SK-N-SH (cell line): ENCODE measurements around the gene FAM53A. TPM values are rescaled to one million over a fixed set of nuclear protein-coding genes. Genes with fewer than 3 reads are reported as not detected.

ENCODE experiments used
- CTCF ChIA-PET: fragments of 300-600, 350-600 bp; formaldehyde crosslinking; extraction: SDS; loops from one replicate; lab custom pipeline; 2021; lab: Yijun Ruan, JAX
- POLR2A ChIA-PET: fragments of 350-600 bp; sonication (Branson Sonifier 250); formaldehyde crosslinking; extraction: SDS; loops from one replicate; lab custom pipeline; 2020; ENCODE audit warnings: antibody characterized with exemption, inconsistent platforms; lab: Yijun Ruan, JAX
- DNase-seq: peaks from one replicate; pipeline ENCODE4 v3.0.0; 2012
- H2AFZ ChIP-seq: fragments of 200-600 bp; sonication (generic); 2 replicates; pipeline ENCODE4 v1.8.1; 2016; ENCODE audit warnings: antibody characterized with exemption, mild to moderate bottlenecking, low read depth
- H3F3A ChIP-seq: fragments of 200-600 bp; sonication (generic); replicated peaks from 2 replicates; pipeline ENCODE3; 2016; ENCODE audit warnings: antibody characterized with exemption, mild to moderate bottlenecking; ENCODE audit not compliant: insufficient read depth
- H3K27ac ChIP-seq, 2 experiments: fragments of 200-500 bp in 1 of 2; fragments of 200-600 bp in 1 of 2; sonication (Bioruptor generic) in 1 of 2; sonication (generic), shearing (Covaris generic) in 1 of 2; 2 replicates each; pipeline versions ENCODE4 v1.5.1 to v1.6.1; 2014 to 2016; ENCODE audit warnings: low read depth in 2 of 2, inconsistent platforms in 1 of 2, low read length in 1 of 2, mild to moderate bottlenecking in 1 of 2, mixed read lengths in 1 of 2
- H3K27me3 ChIP-seq: fragments of 200-600 bp; sonication (generic), shearing (Covaris generic); 2 replicates; pipeline ENCODE4 v1.6.1; 2016; ENCODE audit warnings: mixed run types; ENCODE audit not compliant: insufficient read depth
- H3K36me3 ChIP-seq, 2 experiments: fragments of 200-500 bp in 1 of 2; fragments of 200-600 bp in 1 of 2; sonication (Bioruptor generic) in 1 of 2; sonication (generic) in 1 of 2; replicated peaks in 1 of 2; 2 replicates each; pipeline versions ENCODE3 to v1.5.1; 2014 to 2016; ENCODE audit warnings: low read length in 1 of 2, mild to moderate bottlenecking in 1 of 2; ENCODE audit not compliant: insufficient read depth in 2 of 2, control insufficient read depth in 1 of 2
- H3K4me1 ChIP-seq, 2 experiments: fragments of 200-500 bp in 1 of 2; fragments of 200-600 bp in 1 of 2; sonication (Bioruptor generic) in 1 of 2; sonication (generic), shearing (Covaris generic) in 1 of 2; 2 replicates each; pipeline versions ENCODE4 v1.5.1 to v1.6.1; 2014 to 2016; ENCODE audit warnings: low read depth in 1 of 2, low read length in 1 of 2, mixed run types in 1 of 2; ENCODE audit not compliant: insufficient read depth in 2 of 2, control insufficient read depth in 1 of 2
- H3K4me2 ChIP-seq: fragments of 200-600 bp; sonication (generic), shearing (Covaris generic); 2 replicates; pipeline ENCODE4 v1.6.1; 2017; ENCODE audit warnings: mixed run types
- H3K4me3 ChIP-seq, 2 experiments: fragments of 200-500 bp in 1 of 2; fragments of 200-600 bp in 1 of 2; sonication (Bioruptor generic) in 1 of 2; sonication (generic), shearing (Covaris generic) in 1 of 2; 2 replicates each; pipeline versions ENCODE4 v1.5.1 to v1.8.1; 2014 to 2016; ENCODE audit warnings: low read depth in 2 of 2, inconsistent platforms in 1 of 2, low read length in 1 of 2, mild to moderate bottlenecking in 1 of 2, mixed read lengths in 1 of 2, moderate library complexity in 1 of 2
- H3K79me2 ChIP-seq: fragments of 200-600 bp; sonication (generic); 2 replicates; pipeline ENCODE4 v1.8.1; 2017; ENCODE audit warnings: mild to moderate bottlenecking; ENCODE audit not compliant: insufficient read depth
- H3K9ac ChIP-seq: fragments of 200-600 bp; sonication (generic); 2 replicates; pipeline ENCODE4 v1.6.1; 2017; ENCODE audit warnings: mixed run types
- H3K9me2 ChIP-seq: fragments of 200-600 bp; sonication (generic); 2 replicates; pipeline ENCODE4 v1.6.1; 2017; ENCODE audit warnings: mixed run types
- H3K9me3 ChIP-seq: fragments of 200-600 bp; sonication (generic); 2 replicates; pipeline ENCODE4 v1.6.1; 2017; ENCODE audit warnings: mixed run types, mild to moderate bottlenecking, moderate library complexity
- H4K20me1 ChIP-seq: fragments of 200-600 bp; sonication (generic); 2 replicates; pipeline ENCODE4 v1.6.1; 2017; ENCODE audit warnings: mild to moderate bottlenecking, mixed run types; ENCODE audit not compliant: insufficient read depth
- CHD2 ChIP-seq: fragments of 150-350 bp; IDR thresholded peaks from 2 replicates; pipeline ENCODE4 v1.6.1; 2018; ENCODE audit warnings: low read length; ENCODE audit not compliant: partially characterized antibody
- ELF1 ChIP-seq: IDR thresholded peaks from 2 replicates; pipeline ENCODE4 v1.4.0; 2012
- FOXM1 ChIP-seq: IDR thresholded peaks from 2 replicates; pipeline ENCODE4 v1.4.0; 2012; ENCODE audit warnings: low read depth, mild to moderate bottlenecking
- GATA2 ChIP-seq: sonication (generic); formaldehyde crosslinking; IDR thresholded peaks from 2 replicates; pipeline ENCODE4 v1.5.0; 2020; ENCODE audit warnings: mild to moderate bottlenecking, missing genetic modification reagents
- MEF2A ChIP-seq: IDR thresholded peaks from 2 replicates; pipeline ENCODE4 v1.4.0; 2012; ENCODE audit warnings: low read depth, borderline replicate concordance
- NRF1 ChIP-seq: IDR thresholded peaks from 2 replicates; pipeline ENCODE4 v1.6.1; 2012; ENCODE audit warnings: low read depth, mild to moderate bottlenecking, low read length
- RAD21 ChIP-seq: IDR thresholded peaks from 2 replicates; pipeline ENCODE4 v1.6.1; 2012; ENCODE audit warnings: mild to moderate bottlenecking, low read length
- RCOR1 ChIP-seq: fragments of 150-350 bp; IDR thresholded peaks from 2 replicates; pipeline ENCODE4 v1.6.1; 2017; ENCODE audit warnings: antibody characterized with exemption, low read length
- SIN3A ChIP-seq: IDR thresholded peaks from 2 replicates; pipeline ENCODE4 v1.6.1; 2012; ENCODE audit warnings: low read depth, mild to moderate bottlenecking, low read length, moderate library complexity, borderline replicate concordance
- TEAD4 ChIP-seq: IDR thresholded peaks from 2 replicates; pipeline ENCODE4 v1.4.0; 2012; ENCODE audit warnings: mild to moderate bottlenecking, borderline replicate concordance; ENCODE audit not compliant: insufficient read depth
- USF1 ChIP-seq: IDR thresholded peaks from 2 replicates; pipeline ENCODE4 v1.4.0; 2012; ENCODE audit warnings: low read depth, borderline replicate concordance
- YY1 ChIP-seq: IDR thresholded peaks from 2 replicates; pipeline ENCODE4 v1.4.0; 2012; ENCODE audit warnings: low read depth, mild to moderate bottlenecking
- WGBS: methylation state at CpG from one replicate; pipeline ENCODE4 v1.1.6; 2017; ENCODE audit warnings: low lambda C conversion rate; 5-methylcytosine and 5-hydroxymethylcytosine counted together
- polyA plus RNA-seq, 3 experiments: library from polyadenylated mRNA; depleted of rRNA; stranded (reverse); fragments of >200 nt; gene quantifications; 2 replicates each; pipeline ENCODE4 v1.2.3, GENCODE V29; 2012
- TF ChIP-seq, protein P1 (sequence below): IDR thresholded peaks from 2 replicates; pipeline ENCODE4 v1.4.0; 2012; ENCODE audit warnings: low read depth, borderline replicate concordance
- TF ChIP-seq, protein P2 (sequence below): IDR thresholded peaks from 2 replicates; pipeline ENCODE4 v1.6.1; 2012; ENCODE audit warnings: mild to moderate bottlenecking, low read depth, low read length, moderate library complexity

FAM53A gene
- polyA plus RNA-seq, 1 of the 3 experiments (the other 2 are of a cell fraction): 7.6 TPM

DNA sequence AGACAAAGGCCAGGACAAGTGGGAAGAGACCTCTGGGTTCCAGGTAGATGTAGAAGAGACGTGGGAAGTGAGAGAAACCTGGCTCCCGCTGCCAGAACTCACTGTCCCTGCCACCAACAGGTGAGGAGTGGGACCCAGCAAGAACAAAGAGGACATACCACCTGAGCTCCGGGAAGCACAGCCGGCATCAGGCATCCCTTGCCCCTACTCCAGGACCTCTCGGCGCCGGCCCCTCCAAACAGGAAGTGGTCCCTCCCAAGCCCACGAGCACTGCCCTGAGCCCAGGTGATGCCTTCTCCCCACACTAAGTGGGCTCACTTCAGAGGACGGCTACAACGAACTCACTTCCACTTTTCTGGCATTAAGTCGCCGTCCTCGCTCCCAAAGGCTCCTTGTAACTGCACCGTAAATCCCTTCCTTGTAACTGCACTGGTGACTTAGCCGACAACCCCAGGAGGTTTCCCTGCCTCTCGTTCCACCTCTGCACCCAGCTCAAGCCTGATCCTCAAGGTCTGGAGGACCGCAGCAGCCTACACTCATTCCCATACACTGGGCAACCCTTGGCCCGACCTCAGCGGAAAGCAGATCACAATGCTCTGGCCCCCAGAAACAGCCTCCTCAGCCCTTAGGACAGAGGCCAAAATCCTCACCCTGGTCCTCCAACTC is 8.8 kb downstream of the FAM53A start:
- Histone ChIP-seq H3K27ac (no peak overlapping the region), H4K20me1 (no peaks in the 10 kb centered on the region), H2AFZ (no peak overlapping the region), H3K9ac (no peak overlapping the region), H3K9me2 (no peaks in the 10 kb centered on the region), H3K4me3 (no peak overlapping the region), H3K36me3 (no peaks in the 10 kb centered on the region), H3K4me1 (peaks cover 0 to 2% of the 10 kb centered on the region in 2 experiments; a peak in 1 of 4 replicates), H3F3A (no peaks in the 10 kb centered on the region), H3K4me2 (no peak overlapping the region), H3K27me3 (no peaks in the 10 kb centered on the region), H3K79me2 (no peaks in the 10 kb centered on the region), H3K9me3 (no peaks in the 10 kb centered on the region)
- no peak for DNase-seq
- CTCF ChIA-PET: interaction anchor here (1.2 kb wide), 1 partner anchor 55 kb away, joined by 3 read pairs; no protein-coding TSS in a partner anchor
- TF ChIP-seq, protein P1, sequence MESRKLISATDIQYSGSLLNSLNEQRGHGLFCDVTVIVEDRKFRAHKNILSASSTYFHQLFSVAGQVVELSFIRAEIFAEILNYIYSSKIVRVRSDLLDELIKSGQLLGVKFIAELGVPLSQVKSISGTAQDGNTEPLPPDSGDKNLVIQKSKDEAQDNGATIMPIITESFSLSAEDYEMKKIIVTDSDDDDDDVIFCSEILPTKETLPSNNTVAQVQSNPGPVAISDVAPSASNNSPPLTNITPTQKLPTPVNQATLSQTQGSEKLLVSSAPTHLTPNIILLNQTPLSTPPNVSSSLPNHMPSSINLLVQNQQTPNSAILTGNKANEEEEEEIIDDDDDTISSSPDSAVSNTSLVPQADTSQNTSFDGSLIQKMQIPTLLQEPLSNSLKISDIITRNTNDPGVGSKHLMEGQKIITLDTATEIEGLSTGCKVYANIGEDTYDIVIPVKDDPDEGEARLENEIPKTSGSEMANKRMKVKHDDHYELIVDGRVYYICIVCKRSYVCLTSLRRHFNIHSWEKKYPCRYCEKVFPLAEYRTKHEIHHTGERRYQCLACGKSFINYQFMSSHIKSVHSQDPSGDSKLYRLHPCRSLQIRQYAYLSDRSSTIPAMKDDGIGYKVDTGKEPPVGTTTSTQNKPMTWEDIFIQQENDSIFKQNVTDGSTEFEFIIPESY: no peak
- TF ChIP-seq TEAD4 (no peak), CHD2 (no peak), USF1 (no peak), YY1 (no peak), GATA2 (CRISPR knock-in tag) (no peak), SIN3A (no peak), RAD21 (no peak), NRF1 (no peak), ELF1 (no peak), RCOR1 (no peak), FOXM1 (no peak), MEF2A (no peak)
- TF ChIP-seq, protein P2, sequence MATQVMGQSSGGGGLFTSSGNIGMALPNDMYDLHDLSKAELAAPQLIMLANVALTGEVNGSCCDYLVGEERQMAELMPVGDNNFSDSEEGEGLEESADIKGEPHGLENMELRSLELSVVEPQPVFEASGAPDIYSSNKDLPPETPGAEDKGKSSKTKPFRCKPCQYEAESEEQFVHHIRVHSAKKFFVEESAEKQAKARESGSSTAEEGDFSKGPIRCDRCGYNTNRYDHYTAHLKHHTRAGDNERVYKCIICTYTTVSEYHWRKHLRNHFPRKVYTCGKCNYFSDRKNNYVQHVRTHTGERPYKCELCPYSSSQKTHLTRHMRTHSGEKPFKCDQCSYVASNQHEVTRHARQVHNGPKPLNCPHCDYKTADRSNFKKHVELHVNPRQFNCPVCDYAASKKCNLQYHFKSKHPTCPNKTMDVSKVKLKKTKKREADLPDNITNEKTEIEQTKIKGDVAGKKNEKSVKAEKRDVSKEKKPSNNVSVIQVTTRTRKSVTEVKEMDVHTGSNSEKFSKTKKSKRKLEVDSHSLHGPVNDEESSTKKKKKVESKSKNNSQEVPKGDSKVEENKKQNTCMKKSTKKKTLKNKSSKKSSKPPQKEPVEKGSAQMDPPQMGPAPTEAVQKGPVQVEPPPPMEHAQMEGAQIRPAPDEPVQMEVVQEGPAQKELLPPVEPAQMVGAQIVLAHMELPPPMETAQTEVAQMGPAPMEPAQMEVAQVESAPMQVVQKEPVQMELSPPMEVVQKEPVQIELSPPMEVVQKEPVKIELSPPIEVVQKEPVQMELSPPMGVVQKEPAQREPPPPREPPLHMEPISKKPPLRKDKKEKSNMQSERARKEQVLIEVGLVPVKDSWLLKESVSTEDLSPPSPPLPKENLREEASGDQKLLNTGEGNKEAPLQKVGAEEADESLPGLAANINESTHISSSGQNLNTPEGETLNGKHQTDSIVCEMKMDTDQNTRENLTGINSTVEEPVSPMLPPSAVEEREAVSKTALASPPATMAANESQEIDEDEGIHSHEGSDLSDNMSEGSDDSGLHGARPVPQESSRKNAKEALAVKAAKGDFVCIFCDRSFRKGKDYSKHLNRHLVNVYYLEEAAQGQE: no peak
- POLR2A ChIA-PET: no interaction called here
- 95% methylated on average over 15 of the region's 19 CpGs for WGBS
